D341Med (cell line): ENCODE results near the gene SHLD1.
"Not testable (repeated sequence)": the region's sequence is repeated elsewhere in the genome, so short reads cannot be mapped to it uniquely, and the experiment has no call there.

Experiments used
- DNase-seq: peaks from one replicate; pipeline ENCODE4 v3.0.0; 2012; ENCODE audit warnings: low spot score

SHLD1 gene

GRCh38 chr20:5781367-5781766 lies 31.2 kb downstream of the SHLD1 start:
- DNase-seq, result not testable (repeated sequence)

GRCh38 chr20:5781798-5782750 lies 31.9 kb downstream of the SHLD1 start:
- no peak for DNase-seq

GRCh38 chr20:5784735-5785134 lies 34.5 kb downstream of the SHLD1 start:
- no peak for DNase-seq

- DNase-seq, result no peak
These were observed 34.9 kb downstream of the SHLD1 start for GRCh38 chr20:5785146-5785545.

GRCh38 chr20:5786930-5787795 lies 37.0 kb downstream of the SHLD1 start:
- no peak for DNase-seq

GRCh38 chr20:5787796-5788165 lies 37.6 kb downstream of the SHLD1 start:
- DNase-seq, result no peak

- DNase-seq, result peak; percentile 82
These were observed 38.2 kb downstream of the SHLD1 start for GRCh38 chr20:5788385-5788895.

GRCh38 chr20:5789827-5790226 lies 39.6 kb downstream of the SHLD1 start:
- DNase-seq, result no peak

GRCh38 chr20:5793916-5794315 lies 43.7 kb downstream of the SHLD1 start:
- no peak for DNase-seq

- DNase-seq, result no peak
These were observed 46.3 kb downstream of the SHLD1 start for GRCh38 chr20:5796331-5797040.

- DNase-seq, result no peak
These were observed 47.0 kb downstream of the SHLD1 start for GRCh38 chr20:5797165-5797564.

- DNase-seq, result no peak
These were observed 47.8 kb downstream of the SHLD1 start for GRCh38 chr20:5797843-5798462.

GRCh38 chr20:5803754-5804303 lies 53.6 kb downstream of the SHLD1 start:
- not testable (repeated sequence) for DNase-seq

GRCh38 chr20:5806457-5807263 lies 56.5 kb downstream of the SHLD1 start:
- no peak for DNase-seq

GRCh38 chr20:5807431-5807830 lies 57.2 kb downstream of the SHLD1 start:
- DNase-seq, result no peak

GRCh38 chr20:5808901-5809300 lies 58.7 kb downstream of the SHLD1 start:
- no peak for DNase-seq

GRCh38 chr20:5809495-5809894 lies 59.3 kb downstream of the SHLD1 start:
- DNase-seq, result no peak

- DNase-seq, result no peak
These were observed 60.7 kb downstream of the SHLD1 start for GRCh38 chr20:5810800-5811422.

GRCh38 chr20:5811746-5812145 lies 61.5 kb downstream of the SHLD1 start:
- no peak for DNase-seq

GRCh38 chr20:5818346-5818681 lies 68.1 kb downstream of the SHLD1 start:
- DNase-seq, result no peak
